Measurements from ENCODE around the gene CA10.

Gene CA10

DNA sequence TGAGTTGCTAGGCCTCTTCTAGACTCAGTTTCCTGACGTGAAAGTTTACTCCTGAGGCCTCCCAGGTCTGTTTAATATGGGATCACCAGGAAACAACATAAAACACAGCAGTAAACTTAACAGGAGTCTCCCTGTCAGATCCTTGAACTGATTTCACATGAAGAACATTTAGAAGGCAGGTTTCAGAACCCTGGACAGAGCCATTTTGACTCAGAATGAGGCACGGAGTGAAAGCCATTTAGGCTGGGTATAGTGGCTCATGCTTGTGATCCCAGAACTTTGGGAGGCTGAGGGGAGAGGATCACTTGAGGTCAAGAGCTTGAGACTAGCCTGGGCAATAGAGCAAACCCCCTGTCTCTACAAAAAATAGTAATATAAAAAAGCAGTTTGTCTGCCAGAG lies 289.1 kb downstream of the CA10 start:
- peak; percentile 5 for DNase-seq

DNA sequence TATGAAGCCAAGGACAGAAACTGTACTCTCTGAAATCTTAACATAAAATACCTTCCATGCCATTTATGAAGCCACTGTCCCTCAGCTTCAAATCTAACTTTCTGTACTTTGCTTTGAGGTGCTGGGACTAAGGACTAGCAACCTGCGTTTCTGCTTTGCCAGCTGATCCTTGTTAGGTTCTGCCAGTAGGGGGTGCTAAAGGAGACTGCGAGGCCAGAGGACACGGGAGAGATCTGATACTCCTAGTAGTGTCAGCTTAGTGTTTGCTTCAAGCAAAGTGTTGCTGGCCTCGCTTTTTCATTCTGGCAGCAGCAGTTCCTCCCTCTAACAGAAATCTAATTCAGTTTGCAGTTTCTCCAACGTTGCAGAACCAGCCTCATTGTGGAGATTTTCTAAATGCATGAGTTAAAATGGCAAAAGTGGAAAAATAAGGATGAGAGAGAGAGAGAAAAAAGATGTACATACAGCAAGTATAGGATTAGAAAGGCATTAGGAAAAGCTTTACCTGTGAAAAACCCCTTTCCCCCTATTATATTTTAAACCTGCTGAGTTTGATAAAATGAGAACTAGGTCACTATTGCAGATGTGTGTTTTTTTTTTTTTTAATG lies 297.5 kb downstream of the CA10 start:
- DNase-seq: peak; percentile 10

DNA sequence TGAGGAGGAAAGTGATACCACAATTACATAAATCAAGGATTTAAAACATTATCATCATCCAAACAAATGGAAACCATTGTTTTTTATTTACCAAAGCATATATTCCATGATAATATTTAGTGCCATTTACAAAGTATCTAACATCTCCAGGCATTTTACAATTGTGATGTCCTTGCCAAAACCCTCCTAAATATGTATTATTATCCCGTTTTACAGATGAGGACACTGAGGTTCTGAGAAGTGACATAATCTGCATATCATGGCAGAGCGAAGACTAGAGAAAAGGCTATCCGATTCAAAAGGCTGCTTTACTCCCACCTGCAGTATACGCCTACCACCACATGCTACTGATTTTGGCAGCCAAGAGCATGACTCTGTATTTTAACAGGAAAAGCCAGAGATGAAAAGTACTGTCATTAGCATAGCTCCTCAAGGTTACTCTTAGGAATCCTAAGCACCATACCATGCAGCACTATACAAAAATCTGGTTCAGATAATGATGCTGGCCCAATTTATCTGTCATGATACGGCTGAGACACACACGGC lies 301.4 kb downstream of the CA10 start:
- DNase-seq: no peak

DNA sequence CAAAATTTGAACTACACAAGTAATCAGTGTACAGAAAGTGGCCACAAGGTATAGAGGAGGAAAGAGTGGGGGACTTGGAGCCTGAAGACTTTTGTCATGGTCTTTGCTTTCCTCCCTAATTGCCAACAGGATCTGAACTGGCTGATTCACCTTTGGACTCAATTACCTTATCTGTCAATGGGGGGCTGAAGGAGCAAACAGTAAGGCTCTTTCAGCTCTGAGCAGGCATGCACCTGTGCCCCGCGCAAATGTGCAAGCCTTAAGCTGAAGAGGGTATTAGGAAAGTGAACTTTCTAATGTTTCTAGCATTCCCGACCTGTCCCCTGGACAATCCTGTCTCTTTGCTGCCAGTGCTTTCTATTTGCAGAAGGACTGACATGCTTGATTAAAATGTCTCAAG lies 302.7 kb downstream of the CA10 start:
- DNase-seq: no peak

DNA sequence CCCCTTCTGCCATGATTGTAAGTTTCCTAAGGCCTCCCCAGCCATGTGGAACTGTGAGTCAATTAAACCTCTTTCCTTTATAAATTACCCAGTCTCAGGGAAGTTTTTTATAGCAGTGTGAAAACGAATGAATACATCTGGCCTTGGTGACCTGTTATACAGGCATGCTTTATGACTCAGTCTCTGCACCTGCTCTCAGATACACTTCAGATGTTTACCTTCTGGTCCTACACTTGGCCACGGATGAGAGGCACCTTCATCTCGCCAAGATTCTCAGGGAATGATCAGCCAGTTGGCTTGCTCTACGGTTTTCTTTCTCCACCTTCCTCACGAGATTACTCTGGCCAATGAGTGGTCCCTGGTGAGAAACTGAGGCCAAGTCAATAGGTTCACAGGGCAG lies 304.7 kb downstream of the CA10 start:
- DNase-seq: no peak

DNA sequence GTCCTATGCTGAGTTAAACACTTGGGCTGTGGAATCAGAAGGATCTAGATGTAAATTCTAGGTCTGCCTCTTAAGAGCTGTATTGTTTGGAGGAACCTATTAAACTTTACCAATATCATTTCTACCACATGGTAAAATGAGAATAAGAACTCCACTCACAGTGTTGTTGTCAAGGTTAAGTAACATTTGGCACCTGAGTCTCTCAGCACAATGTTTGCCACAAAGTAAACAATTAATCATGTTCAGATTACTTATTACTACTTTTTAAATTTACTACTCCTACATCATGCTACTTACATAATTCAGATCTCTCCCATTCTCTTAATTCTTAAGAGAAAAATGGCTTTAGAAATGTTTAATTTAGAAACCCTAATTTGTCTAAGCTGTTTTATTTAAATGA lies 305.9 kb downstream of the CA10 start:
- DNase-seq: no peak

DNA sequence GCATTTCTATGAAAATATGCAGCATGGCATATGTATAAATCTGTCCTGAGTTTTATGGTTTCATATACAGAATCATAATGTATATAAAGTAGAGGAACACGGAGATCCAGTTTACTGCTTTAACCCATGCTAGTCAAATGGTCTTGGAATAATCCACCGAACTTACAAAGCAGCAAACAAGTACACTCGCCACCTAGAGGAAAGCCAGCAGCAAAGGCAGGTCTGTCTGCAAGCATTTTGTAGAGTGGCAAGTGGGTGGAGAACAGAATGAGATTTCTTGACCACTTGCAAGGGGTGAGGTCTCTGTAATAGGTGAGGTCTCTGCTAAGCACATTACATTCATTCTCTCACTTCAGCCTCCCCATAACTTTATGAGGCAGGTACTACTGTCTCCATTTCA lies 308.3 kb downstream of the CA10 start:
- no peak for DNase-seq

DNA sequence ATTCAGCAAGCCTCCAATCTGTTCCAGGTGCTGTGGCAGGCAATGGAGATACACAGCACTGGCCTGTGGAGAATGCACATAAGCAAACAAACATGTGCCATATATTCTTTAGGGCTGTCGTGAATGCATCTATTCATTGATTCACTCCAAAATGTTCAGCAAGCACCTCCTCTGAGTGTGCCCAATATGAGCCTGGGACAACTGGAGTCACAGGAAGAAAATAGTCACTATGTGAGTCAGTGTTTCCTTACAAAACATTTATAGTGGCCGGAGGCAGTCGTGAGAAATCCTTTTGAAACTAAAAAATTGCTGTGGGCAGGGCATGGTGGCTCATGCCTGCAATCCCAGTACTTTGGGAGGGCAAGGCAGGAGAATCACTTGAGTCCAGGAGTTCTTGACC lies 310.1 kb downstream of the CA10 start:
- no peak for DNase-seq

DNA sequence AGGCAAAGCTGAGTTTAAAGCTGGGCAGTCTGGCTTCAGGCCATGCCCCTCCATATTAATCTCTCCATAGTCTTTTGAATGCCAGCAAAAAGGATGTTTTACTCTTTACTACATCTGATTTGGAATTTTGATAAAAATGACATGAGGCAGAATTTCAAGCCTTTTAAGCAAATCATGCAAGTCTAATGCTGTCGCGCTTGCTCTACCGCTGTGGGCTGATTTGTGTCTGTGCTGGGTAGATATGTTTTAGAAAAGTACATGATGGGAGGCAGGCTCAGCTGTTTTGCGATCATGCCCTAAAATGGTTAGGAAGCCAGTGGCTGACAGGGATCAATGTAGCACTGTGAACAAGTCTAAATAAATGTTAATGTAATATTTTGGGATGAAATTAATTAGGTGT lies 311.9 kb downstream of the CA10 start:
- DNase-seq: no peak

DNA sequence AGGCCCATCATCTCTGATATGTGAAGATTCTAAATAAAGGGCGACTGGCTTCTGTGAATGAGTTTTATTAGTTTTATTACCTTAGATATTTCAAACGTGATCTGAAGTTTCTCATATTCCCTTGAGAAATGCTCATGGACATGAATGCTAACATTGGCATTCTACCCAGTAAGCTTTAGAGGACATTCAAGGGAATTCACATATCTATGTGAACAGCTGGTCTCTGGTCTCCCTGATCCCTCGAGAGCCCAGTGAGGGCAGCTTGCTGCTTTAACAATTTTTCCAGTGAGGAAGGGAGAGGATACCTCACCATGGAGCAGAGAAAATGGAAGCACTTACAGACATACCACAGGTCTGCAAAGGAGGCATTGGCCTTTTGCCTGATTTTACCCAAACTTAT lies 312.7 kb downstream of the CA10 start:
- no peak for DNase-seq

DNA sequence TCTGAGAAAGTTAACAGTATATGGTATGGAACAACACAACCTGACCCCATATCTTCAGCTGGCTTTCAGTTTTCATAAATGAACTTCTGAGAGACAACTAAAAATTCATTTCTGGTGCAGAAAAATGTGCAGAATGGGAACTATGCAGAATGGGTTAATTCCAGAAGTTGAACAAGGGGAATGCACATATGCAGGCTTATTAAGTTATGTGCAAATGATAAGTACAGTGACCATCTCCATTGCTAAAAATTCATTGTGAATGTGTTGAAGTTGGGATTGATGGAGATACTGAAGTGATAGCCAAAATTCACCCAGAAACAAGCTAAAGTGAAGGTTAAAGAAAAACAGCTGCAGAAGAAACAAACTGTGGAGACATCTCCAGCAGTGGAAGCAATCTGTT lies 315.8 kb downstream of the CA10 start:
- no peak for DNase-seq

DNA sequence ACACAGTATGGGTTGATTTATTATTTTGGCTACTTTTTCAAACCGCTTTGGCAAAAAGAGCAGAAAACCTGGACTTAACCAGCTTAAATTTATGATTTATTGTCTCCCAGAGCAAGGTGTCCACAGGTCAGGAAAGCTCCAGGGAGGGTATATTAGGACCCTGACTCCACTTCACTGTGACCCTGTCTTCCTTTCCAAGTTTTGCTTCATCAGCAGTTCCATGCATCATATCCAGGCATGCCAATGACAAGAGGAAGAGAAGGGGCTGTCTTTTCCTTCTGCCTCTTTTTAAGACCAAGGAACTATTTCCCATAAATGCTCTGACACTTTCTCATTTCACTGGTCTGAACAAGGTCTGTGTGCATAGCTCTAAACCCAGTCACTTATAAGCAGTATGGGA lies 316.8 kb downstream of the CA10 start:
- no peak for DNase-seq

DNA sequence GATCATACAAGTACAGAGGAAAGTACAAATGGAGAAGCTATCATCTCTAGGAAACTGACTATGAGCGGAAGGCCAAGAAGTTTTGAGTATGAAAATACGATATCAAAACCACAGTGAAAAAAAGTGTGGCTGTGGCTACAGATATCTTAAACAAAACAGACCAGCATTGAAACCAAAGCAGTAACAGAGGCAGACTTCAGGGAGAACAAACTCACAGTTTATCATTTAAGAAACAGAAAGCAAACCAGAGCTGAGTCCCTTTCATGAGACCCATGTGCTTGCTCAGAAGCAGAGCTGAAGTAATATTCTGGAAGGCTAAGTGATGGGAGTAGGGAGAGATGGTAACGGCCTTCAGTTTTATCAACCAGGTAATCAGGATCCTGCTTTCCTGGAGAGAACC lies 317.8 kb downstream of the CA10 start:
- no peak for DNase-seq

DNA sequence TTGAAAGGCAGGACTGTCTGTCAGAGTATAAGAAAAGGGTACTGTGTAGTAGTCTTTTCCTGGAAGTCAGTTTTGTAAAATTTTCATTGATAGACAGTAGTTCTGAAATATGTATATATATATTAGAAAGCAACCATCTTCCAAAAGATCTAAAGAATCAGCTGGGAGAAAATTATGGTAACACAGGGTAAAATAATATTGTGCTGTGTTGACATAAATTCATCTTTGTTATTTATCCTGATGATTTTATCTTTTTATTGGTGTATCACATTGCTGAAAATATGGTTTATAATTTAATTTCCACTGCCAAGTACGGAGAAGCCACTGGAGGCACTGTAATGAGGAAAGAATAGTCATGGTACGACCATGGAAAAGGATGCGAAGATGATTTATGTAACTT lies 324.9 kb downstream of the CA10 start:
- DNase-seq: no peak

DNA sequence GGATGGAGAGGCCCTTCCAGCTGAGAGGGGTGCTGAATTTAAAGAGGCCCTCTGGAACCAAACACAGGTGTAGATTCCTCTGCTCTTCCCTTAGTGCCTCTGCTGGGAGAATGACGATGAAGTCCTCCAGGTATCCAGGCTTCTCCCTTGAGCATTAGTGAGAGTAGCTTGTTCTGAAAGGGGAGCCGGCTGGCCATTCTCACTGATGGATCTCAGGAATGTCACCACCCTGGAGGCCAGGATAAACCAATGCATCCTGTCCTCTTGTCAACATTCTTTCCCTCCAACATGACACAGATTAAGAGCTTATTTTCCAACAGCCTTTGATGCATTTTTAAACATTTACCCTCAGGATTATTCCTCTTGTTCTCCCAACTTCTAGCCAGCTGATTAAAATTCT lies 325.5 kb downstream of the CA10 start:
- no peak for DNase-seq

DNA sequence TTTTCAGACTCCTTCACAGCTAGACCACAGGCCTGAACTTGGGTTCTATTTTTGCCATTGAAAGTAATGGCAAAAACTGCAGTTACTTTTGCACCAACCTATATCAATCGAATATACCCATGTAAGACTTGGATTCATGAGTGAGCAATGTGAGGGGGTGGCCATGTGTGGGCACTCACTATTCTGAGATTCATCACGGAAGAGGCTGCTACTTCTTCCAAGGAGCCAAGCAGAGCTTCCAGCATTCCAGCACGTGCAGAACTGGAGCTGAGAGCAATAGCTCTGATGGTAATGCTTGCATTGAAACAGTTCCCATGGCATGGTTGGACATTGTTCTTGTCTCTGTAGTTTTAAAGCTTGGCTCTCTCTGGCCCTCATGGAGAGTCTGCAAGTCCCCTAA lies 327.6 kb downstream of the CA10 start:
- DNase-seq: no peak

DNA sequence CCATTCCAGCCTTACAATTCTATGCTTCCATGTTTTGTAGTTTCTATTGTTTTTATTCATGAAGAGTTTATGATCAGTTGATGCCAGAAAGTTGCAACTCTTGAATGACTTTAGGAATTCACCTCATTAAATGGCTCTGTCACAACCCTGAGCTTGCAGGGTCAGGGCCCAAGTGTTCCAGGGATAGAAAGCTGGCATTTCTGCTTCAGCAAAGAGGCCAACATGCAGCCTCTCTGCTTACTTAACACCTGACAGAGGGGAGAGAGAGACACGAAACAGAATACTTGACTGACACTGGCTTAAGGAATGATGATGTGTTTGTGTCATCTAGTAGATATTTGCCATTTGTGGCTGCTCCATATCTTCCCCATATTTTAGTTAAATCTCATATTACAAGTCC lies 328.1 kb downstream of the CA10 start:
- no peak for DNase-seq

DNA sequence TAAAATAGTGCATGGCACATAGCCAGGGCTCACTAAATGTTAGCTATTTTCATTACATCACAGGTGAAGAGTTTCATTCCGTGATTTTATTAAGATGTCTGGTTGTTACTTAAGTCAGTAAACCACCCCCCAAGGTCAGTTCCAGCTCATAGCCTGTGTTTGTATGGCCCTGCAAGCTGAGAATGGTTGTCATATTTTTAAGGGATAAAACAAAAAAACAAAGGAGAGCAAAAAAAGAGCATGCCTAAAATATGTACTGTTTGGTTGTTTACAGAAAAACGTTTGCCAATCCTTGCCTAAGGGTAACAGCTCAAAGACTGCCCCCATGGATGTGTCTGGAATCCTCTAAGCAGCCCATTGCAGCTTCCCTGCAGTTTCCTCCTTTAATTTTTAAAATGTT lies 329.6 kb downstream of the CA10 start:
- no peak for DNase-seq

DNA sequence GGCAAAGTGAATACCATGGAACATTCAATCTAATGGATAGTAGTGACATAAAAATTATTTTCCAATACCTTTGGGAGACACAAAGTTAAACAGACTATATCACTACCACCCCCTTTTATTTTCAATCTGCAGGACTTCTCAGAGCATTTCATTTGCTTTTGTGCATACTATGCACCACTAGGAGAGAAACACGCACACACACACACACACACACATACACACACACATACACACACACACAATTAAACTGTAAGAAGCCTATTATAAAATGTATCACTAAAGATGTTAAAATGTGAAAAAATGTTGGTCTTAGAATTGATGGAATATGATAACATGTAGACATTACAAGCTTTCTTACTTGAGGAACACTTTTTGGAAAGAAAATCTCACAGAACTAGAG lies 331.4 kb downstream of the CA10 start:
- DNase-seq: no peak

DNA sequence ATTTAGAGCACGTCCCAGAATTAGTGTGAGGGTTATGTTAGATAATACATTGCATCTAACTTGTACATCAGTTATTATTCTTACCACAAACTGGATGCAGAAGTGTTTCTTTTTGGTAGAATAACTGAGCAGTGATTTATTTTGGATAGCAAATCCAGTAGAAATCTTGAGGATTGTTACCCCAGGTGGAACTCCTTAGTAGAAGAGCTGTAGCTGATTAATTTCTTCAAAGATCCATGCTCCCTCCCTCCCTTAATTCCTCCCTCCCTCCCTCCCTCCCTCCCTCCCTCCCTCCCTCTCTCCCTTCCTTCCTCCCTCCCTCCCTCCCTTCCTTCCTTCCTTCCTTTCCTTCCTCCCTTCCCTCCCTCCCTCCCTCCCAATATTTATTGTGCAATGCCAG lies 337.7 kb downstream of the CA10 start:
- no peak for DNase-seq

DNA sequence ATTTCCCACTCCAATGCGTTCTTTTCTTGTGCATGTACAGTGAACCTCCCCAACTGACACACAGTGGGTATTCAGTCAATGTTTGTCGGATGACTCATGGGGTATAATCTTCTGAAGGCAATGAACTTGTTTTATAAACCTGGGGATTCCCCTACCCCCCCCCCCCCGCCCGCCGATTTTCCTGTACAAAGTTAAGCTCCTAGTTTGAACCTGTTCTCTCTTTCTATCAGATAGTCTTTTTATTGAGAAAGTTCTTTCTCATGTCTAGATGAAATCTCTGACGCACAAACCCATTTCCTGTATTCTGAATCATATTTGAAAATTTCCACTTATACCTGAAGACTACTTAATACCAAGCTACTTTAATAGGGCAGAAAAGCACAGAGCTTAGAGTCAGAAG lies 338.3 kb downstream of the CA10 start:
- DNase-seq: no peak

DNA sequence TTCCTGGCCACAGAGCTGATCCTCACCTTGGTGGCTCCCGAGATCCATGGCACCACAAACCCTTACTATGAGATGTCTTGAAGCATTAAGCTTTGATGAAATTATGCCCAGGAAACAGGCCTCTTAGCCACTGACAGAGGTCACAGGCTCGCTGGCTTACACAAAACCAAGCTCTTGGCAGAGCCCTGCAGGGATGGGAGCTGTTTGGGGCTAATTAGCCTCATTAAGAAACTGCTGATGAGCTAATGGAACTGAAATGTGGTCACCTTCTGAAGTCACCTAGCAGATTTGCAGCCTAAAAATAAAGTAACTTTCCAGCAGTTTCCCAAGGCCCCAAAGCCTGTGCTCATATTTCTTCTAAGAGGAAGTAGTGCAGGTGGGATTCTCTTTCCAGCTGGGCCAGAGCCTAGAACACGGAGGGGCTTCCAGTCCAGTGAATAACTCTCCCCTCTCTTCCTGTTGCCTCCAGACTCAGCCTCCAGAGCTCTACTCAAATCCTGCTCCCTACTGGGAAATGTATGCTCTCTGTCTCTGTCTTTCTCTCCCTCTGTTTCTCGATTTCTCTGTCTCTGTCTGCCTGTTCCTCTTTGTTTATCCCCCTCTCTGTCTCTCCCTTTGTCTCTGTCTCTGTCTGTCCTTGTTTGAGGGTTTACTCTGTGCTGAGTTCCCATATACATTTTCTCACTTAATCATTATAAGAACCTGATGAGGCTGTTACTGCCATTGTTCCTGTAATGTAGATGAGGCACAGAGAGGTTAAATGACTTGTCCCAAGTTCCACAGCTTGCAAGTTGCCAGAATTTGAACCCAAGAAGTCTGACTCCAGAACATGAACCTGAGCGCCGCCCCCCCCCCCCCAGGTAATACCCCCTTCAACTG lies 338.9 kb downstream of the CA10 start:
- no peak for DNase-seq

DNA sequence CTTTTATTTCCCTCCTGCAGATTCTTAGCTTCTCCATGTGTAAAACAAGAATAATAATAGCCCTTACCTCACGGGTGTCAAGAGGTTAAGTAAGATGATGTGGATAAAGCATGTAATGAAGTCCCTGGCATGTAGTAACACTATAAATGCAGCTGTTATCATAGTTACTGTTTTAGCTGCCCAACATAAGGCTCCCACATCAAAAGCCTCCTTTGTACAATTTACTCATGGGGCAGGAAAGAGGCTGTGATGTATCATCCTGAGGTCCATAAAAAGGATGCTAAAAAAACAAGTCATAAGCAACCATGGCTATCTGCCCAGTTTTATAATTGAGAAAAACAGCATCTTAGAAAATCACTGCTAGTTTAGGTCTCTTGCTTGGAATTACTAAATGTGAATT lies 339.7 kb downstream of the CA10 start:
- DNase-seq: no peak

DNA sequence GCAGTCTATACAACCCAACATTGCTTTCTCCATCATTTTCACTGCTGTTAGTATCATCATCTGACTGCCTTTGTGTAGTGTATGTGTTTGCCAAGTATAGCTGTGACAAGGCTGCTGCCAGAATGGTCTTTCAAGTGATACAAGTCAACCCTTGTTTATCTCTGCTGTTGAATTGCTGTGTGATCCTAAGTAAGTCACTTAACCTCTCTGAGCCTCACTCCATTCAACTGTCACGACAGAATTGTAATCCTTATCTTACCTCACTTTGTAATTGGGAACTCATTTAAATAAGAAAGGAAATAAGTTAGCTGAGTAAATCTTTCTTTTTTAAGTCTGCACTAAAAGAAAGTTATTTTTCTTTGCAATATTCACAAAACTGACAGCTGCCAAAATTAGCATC lies 340.6 kb downstream of the CA10 start:
- no peak for DNase-seq
